HepG2 (cell line): ENCODE results near the gene TSPAN5. TPM values are rescaled to one million over a fixed set of nuclear protein-coding genes. Genes with fewer than 3 reads are reported as not detected.

Experiments used
- ATAC-seq: fragments of 200-7000 bp; cut with Tn5 transposase; 3 replicates; pipeline ENCODE4 v1.9.1; 2020; ENCODE audit warnings: mild to moderate bottlenecking, moderate library complexity
- BruUV-seq: library from RNA; stranded (reverse); fragments of 400-500 nt; replicated peaks from 2 replicates; lab custom pipeline; 2021; lab: Mats Ljungman, UMichigan
- CTCF ChIA-PET: fragments of 300-600 bp; formaldehyde crosslinking; extraction: SDS; loops from one replicate; lab custom pipeline; 2021; ENCODE audit warnings: low total read pairs, inconsistent platforms, low intra/inter-chr PET ratio; lab: Yijun Ruan, JAX
- POLR2A ChIA-PET: fragments of 350-600 bp; sonication (Branson Sonifier 250); formaldehyde crosslinking; loops from one replicate; lab custom pipeline; 2020; ENCODE audit warnings: antibody characterized with exemption, inconsistent platforms; lab: Yijun Ruan, JAX
- DNase-seq: peaks from one replicate; pipeline ENCODE4 v3.0.0-alpha.2; 2015; ENCODE audit warnings: low spot score
- FAIRE-seq: peaks from 3 replicates; lab custom pipeline; 2011; peaks lifted over from hg19 to GRCh38; lab: Jason Lieb, UNC
- H2AFZ ChIP-seq: one replicate; pipeline ENCODE4 v1.6.1; 2011; ENCODE audit warnings: low read length, inconsistent platforms
- H3K27ac ChIP-seq: fragments of 300-600 bp; 3 replicates; pipeline ENCODE4 v1.8.0; 2011; ENCODE audit warnings: mixed run types, mild to moderate bottlenecking, mixed read lengths, low read length, inconsistent platforms; ENCODE audit not compliant: insufficient read depth; ENCODE audit errors: extremely low read length
- H3K27me3 ChIP-seq, 2 experiments: fragments of 200-600 bp in 1 of 2; 2 replicates in 1 of 2; 3 replicates in 1 of 2; pipeline versions ENCODE4 v1.6.0 to v1.8.0; 2011; ENCODE audit warnings: low read length in 2 of 2, mild to moderate bottlenecking in 2 of 2, moderate library complexity in 2 of 2, inconsistent platforms in 1 of 2; ENCODE audit not compliant: insufficient read depth in 2 of 2, control insufficient read depth in 1 of 2
- H3K36me3 ChIP-seq, 2 experiments: fragments of 200-600 bp in 1 of 2; replicated peaks in 1 of 2; 2 replicates in 1 of 2; 3 replicates in 1 of 2; pipeline versions ENCODE4 v1.5.1 to v1.8.0; 2011; ENCODE audit warnings: low read length in 2 of 2, inconsistent platforms in 1 of 2; ENCODE audit not compliant: insufficient read depth in 2 of 2, control insufficient read depth in 1 of 2
- H3K4me1 ChIP-seq: 2 replicates; pipeline ENCODE4 v1.5.1; 2012; ENCODE audit warnings: low read length, inconsistent platforms; ENCODE audit not compliant: insufficient read depth
- H3K4me2 ChIP-seq: 2 replicates; pipeline ENCODE4 v1.6.0; 2011; ENCODE audit warnings: low read depth, low read length, inconsistent platforms
- H3K4me3 ChIP-seq, 3 experiments: fragments of 200-600 bp in 1 of 3; sonication (generic), shearing (Covaris generic) in 1 of 3; replicated peaks in 1 of 3; 2 replicates each; pipeline ENCODE4 v1.5.1; 2011 to 2016; ENCODE audit warnings: low read length in 3 of 3, inconsistent platforms in 2 of 3, low read depth in 2 of 3, mild to moderate bottlenecking in 2 of 3, control low read depth in 1 of 3, mixed read lengths in 1 of 3; ENCODE audit not compliant: insufficient read depth in 1 of 3
- H3K79me2 ChIP-seq: one replicate; pipeline ENCODE4 v1.6.1; 2011; ENCODE audit warnings: low read length, inconsistent platforms; ENCODE audit not compliant: insufficient read depth
- H3K9ac ChIP-seq: 2 replicates; pipeline ENCODE4 v1.6.0; 2011; ENCODE audit warnings: mild to moderate bottlenecking, low read depth, low read length, inconsistent platforms; ENCODE audit not compliant: insufficient read depth
- H3K9me3 ChIP-seq: 2 replicates; pipeline ENCODE4 v1.5.1; 2012; ENCODE audit warnings: mild to moderate bottlenecking, low read length
- H4K20me1 ChIP-seq: 2 replicates; pipeline ENCODE4 v1.6.0; 2011; ENCODE audit warnings: inconsistent platforms, mild to moderate bottlenecking, low read length, moderate library complexity; ENCODE audit not compliant: insufficient read depth
- AHR ChIP-seq: IDR thresholded peaks from 2 replicates; pipeline ENCODE4 v1.6.1; 2018; ENCODE audit warnings: missing genetic modification reagents, missing compliant biosample characterization
- NONO ChIP-seq, 2 experiments: fragments of 450-650 bp in 1 of 2; sonication (generic) in 1 of 2; formaldehyde crosslinking in 1 of 2; IDR thresholded peaks in 1 of 2; conservative IDR thresholded peaks in 1 of 2; 2 replicates each; pipeline versions ENCODE4 v1.6.1 to v1.8.0; 2017 to 2022; ENCODE audit warnings: mild to moderate bottlenecking in 1 of 2, missing genetic modification reagents in 1 of 2, moderate library complexity in 1 of 2
- RBFOX2 ChIP-seq: fragments of 200-400 bp; formaldehyde crosslinking; IDR thresholded peaks from 2 replicates; pipeline ENCODE4 v1.6.1; 2017; ENCODE audit warnings: low read depth, mild to moderate bottlenecking, low read length
- RORA ChIP-seq: sonication (generic); formaldehyde crosslinking; IDR thresholded peaks from 2 replicates; pipeline ENCODE4 v1.5.0; 2020; ENCODE audit warnings: mild to moderate bottlenecking, missing genetic modification reagents, moderate library complexity
- ZNF121 ChIP-seq: sonication (generic); formaldehyde crosslinking; IDR thresholded peaks from 2 replicates; pipeline ENCODE4 v1.5.0; 2020; ENCODE audit warnings: mild to moderate bottlenecking, missing genetic modification reagents
- ZNF263 ChIP-seq: sonication (generic); formaldehyde crosslinking; IDR thresholded peaks from 2 replicates; pipeline ENCODE4 v1.4.0; 2020; ENCODE audit warnings: missing genetic modification reagents
- WGBS: methylation state at CpG from one replicate; pipeline ENCODE4 v1.1.6; 2017; ENCODE audit warnings: low lambda C conversion rate; 5-methylcytosine and 5-hydroxymethylcytosine counted together
- in situ Hi-C: cut with HindIII; loops from 2 replicates; pipeline ENCODE4 v1.10.0; 2017; ENCODE audit warnings: low pct_unique_long_range_greater_than_20kb; ENCODE audit not compliant: extremely low pct_ligation_motif_present
- intact Hi-C: fragments of 100-400 bp; cut with micrococcal nuclease; formaldehyde crosslinking; loops from one replicate; pipeline ENCODE4 v1.10.0; 2022; ENCODE audit not compliant: unreplicated experiment
- polyA plus RNA-seq, 8 experiments: library from polyadenylated mRNA; depleted of rRNA in 3 of 8; stranded (reverse) in 7 of 8; unstranded in 1 of 8; fragments of >200 nt; fragmentation: Illumina TruSeq in 4 of 8; extraction: Trizol in 4 of 8; gene quantifications; 2 replicates each; pipeline versions ENCODE4 v1.2.1 to v1.2.3, GENCODE V29; 2011 to 2016; ENCODE audit warnings: low read depth in 4 of 8, missing spikeins in 1 of 8, mixed read lengths in 1 of 8; ENCODE audit not compliant: insufficient read depth in 1 of 8
- total RNA-seq, 5 experiments: library from RNA; depleted of rRNA; stranded (reverse); fragments of >200 nt; fragmentation: Illumina TruSeq; extraction: Trizol; gene quantifications; 2 replicates each; pipeline ENCODE4 v1.2.3, GENCODE V29; 2016; ENCODE audit warnings: low read depth in 1 of 5
- TF ChIP-seq, protein P1 (sequence below): sonication (generic); formaldehyde crosslinking; IDR thresholded peaks from 2 replicates; pipeline ENCODE4 v1.8.0; 2022; ENCODE audit warnings: missing genetic modification reagents, low read depth, mild to moderate bottlenecking, borderline replicate concordance
- TF ChIP-seq, protein P2 (sequence below): sonication (generic); formaldehyde crosslinking; IDR thresholded peaks from 2 replicates; pipeline ENCODE4 v1.5.0; 2020; ENCODE audit warnings: missing genetic modification reagents

Gene TSPAN5
- total and polyA plus RNA-seq, 2 of the 13 experiments (the other 11 are each of a cell fraction or from before 2014, with no cell fraction given): 0.20 to 0.53 TPM

DNA sequence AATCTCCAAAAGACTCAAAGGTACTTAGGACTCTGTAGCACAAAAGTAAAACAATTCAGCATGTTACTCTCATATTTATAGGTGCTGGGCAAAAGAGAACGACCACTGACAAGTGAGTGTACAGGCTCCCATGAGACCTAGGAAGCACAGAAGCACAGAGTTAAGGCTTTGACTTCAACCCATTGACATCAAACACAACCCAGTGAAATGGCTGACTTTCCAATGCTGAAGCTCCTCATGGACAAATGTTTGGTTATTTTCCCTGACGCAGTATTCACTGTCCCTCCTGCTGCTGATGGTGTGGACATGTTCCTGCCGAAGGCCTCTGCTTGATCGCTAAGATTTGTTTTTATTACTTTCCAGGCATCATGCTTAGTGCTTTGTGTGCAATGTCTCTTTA lies 148.7 kb downstream of the TSPAN5 start (continued):
- TF ChIP-seq RORA (CRISPR knock-in tag) (no peak), ZNF263 (CRISPR knock-in tag) (no peak)

DNA sequence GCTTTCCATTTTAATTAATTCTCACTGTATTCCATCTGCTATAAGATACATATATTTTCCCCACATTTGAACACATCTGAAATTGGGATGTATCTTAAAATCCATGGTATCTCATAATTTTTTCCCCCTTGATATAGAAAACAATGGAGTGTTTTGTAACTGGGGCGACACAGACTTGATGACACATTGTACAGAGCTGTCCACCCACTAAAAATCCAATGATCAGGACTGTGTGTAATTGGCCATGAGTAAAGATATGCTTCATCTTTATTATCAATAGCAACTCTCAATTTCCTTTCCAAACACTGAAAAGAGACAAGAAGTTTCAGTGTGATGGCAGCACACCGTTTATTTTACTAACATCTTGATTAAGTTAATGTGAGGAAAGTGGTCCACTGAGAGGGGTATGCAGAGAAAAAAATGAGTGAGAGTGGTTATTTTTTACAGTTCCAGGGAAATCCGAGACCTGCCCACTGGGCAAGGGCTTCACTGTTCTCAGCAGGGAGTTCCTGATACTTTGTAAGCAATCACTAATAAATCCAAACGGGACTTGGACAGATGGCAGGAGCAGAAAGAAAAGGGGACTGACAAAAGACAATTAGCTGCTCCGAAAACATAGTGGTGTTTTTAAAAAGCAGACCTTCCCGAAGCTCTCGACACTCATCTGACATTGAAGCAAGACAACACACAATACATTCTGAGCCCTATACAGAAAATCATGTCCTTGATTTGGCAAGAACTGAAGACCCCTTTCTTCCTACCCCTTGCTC lies 149.4 kb downstream of the TSPAN5 start:
- TF ChIP-seq AHR (CRISPR knock-in tag) (no peak), ZNF121 (CRISPR knock-in tag) (no peak), RBFOX2 (no peak), NONO (IDR thresholded peaks at IDR 0.05) (no peak), NONO (CRISPR knock-in tag; conservative IDR thresholded peaks at IDR 0.05) (no peak)
- TF ChIP-seq, protein P1, sequence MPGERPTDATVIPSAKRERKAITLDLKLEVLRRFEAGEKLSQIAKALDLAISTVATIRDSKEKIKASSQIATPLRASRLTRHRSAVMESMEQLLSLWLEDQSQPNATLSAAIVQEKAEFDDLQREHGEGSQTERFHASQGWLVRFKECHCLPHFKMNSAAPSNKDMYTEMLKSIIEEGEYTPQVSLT (CRISPR knock-in tag): no peak
- TF ChIP-seq, protein P2, sequence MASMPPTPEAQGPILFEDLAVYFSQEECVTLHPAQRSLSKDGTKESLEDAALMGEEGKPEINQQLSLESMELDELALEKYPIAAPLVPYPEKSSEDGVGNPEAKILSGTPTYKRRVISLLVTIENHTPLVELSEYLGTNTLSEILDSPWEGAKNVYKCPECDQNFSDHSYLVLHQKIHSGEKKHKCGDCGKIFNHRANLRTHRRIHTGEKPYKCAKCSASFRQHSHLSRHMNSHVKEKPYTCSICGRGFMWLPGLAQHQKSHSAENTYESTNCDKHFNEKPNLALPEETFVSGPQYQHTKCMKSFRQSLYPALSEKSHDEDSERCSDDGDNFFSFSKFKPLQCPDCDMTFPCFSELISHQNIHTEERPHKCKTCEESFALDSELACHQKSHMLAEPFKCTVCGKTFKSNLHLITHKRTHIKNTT (CRISPR knock-in tag): no peak
- no peaks in the 10 kb centered on the region for H3K79me2 ChIP-seq
- 43% methylated on average over 7 of the region's 7 CpGs for WGBS
- POLR2A ChIA-PET: no interaction called here
- in situ Hi-C loops: no loop called here
- BruUV-seq: no TSS peak
- H2AFZ ChIP-seq: no peak overlapping the region
- no peak overlapping the region for H3K4me3 ChIP-seq
- no peak overlapping the region for H3K27ac ChIP-seq
- no peaks in the 10 kb centered on the region for H4K20me1 ChIP-seq
- FAIRE-seq (no peak), DNase-seq (no peak), ATAC-seq (no peak)
- no peaks in the 10 kb centered on the region; a peak in 2 of 5 replicates for H3K27me3 ChIP-seq
- no peaks in the 10 kb centered on the region for H3K36me3 ChIP-seq
- H3K4me2 ChIP-seq: no peak overlapping the region
- H3K9me3 ChIP-seq: no peaks in the 10 kb centered on the region
- intact Hi-C loops: no loop called here
- CTCF ChIA-PET: no interaction called here
- H3K9ac ChIP-seq: no peak overlapping the region
- H3K4me1 ChIP-seq: peaks cover 10% of the 10 kb centered on the region; the same call in 1 of the 2 replicates
